D721Med (cell line): ENCODE measurements around the gene EFEMP2.

ENCODE experiments used
- DNase-seq: peaks from one replicate; pipeline ENCODE4 v3.0.0; 2011; ENCODE audit warnings: low spot score; ENCODE audit not compliant: insufficient read length
- FAIRE-seq: peaks from 2 replicates; lab custom pipeline; 2011; peaks lifted over from hg19 to GRCh38; lab: Jason Lieb, UNC
- CTCF ChIP-seq: IDR thresholded peaks from 2 replicates; pipeline ENCODE4 v1.5.1; 2012; ENCODE audit warnings: mild to moderate bottlenecking, control low read depth; ENCODE audit not compliant: insufficient read depth; ENCODE audit errors: missing control alignments

Gene EFEMP2

GRCh38 chr11:65883058-65883761, 10.6 kb upstream of the EFEMP2 start:
- no peak for TF ChIP-seq CTCF
- FAIRE-seq (no peak), DNase-seq (no peak)

GRCh38 chr11:65882120-65883057, 9.8 kb upstream of the EFEMP2 start:
- DNase-seq (no peak), FAIRE-seq (no peak)
- TF ChIP-seq CTCF = no peak

- DNase-seq = no peak
- TF ChIP-seq CTCF = no peak
- no peak for FAIRE-seq
These were observed 8.3 kb upstream of the EFEMP2 start for GRCh38 chr11:65880844-65881421.

GRCh38 chr11:65880027-65880426, 7.4 kb upstream of the EFEMP2 start:
- no peak for TF ChIP-seq CTCF
- FAIRE-seq (no peak), DNase-seq (no peak)

- DNase-seq (no peak), FAIRE-seq (no peak)
- no peak for TF ChIP-seq CTCF
These were observed 7.0 kb upstream of the EFEMP2 start, which contains the start of gene CTSW for GRCh38 chr11:65879617-65880016. Gene CTSW (plus strand): TSS chr11:65879837. CDS start chr11:65879855, 18 bp downstream.

GRCh38 chr11:65873318-65874156, 937 bp upstream of the EFEMP2 start:
- no peak for TF ChIP-seq CTCF

More at GRCh38 chr11:65873318-65874156, 937 bp upstream of the EFEMP2 start:
- FAIRE-seq = no peak
- peak; percentile 99 for DNase-seq
